Measurements from ENCODE around the gene BACH1. TPM values are rescaled to one million over a fixed set of nuclear protein-coding genes. Genes with fewer than 3 reads are reported as not detected.

BACH1 gene
- total RNA-seq, 1 experiment from 2014 or later: 65.2 TPM

GRCh38 chr21:29386803-29387202 is 88.1 kb downstream of the BACH1 start:
- peaks cover 9% of the 10 kb centered on the region for H3K9me3 Mint-ChIP-seq (ENCODE audit: unreplicated experiment)
- no peak overlapping the region for H3K27ac Mint-ChIP-seq (ENCODE audit: unreplicated experiment)
- POLR2A ChIA-PET: no interaction called here
- Histone ChIP-seq H3K4me1 (peaks cover 63% of the 10 kb centered on the region), H3K4me3 (ENCODE audit: low read depth, low read length) (no peak overlapping the region), H3K9me3 (no peaks in the 10 kb centered on the region), H3K27me3 (replicated peaks; ENCODE audit: control insufficient read depth, insufficient read depth, low read length) (no peaks in the 10 kb centered on the region), H3K36me3 (ENCODE audit: control insufficient read depth, insufficient read depth, low read length) (no peaks in the 10 kb centered on the region)
- TF ChIP-seq CTCF (IDR thresholded peaks at IDR 0.05; ENCODE audit: insufficient read depth in 1 of 2, low read depth in 1 of 2, low read length in 1 of 2, severe bottlenecking in 1 of 2, unreplicated experiment in 1 of 2): no peak
- H3K36me3 Mint-ChIP-seq (ENCODE audit: insufficient read depth, unreplicated experiment): peaks cover 5% of the 10 kb centered on the region
- BruUV-seq (replicated peaks): no TSS peak
- H3K4me3 Mint-ChIP-seq (ENCODE audit: unreplicated experiment): no peak overlapping the region
- H3K4me1 Mint-ChIP-seq (ENCODE audit: low read depth, unreplicated experiment): peaks cover 25% of the 10 kb centered on the region
- intact Hi-C loops (cut with micrococcal nuclease; ENCODE audit: unreplicated experiment): no loop called here
- no peak for DNase-seq
- no peaks in the 10 kb centered on the region for H3K27me3 Mint-ChIP-seq (ENCODE audit: insufficient read depth, unreplicated experiment)
- CTCF ChIA-PET: no interaction called here

DNA sequence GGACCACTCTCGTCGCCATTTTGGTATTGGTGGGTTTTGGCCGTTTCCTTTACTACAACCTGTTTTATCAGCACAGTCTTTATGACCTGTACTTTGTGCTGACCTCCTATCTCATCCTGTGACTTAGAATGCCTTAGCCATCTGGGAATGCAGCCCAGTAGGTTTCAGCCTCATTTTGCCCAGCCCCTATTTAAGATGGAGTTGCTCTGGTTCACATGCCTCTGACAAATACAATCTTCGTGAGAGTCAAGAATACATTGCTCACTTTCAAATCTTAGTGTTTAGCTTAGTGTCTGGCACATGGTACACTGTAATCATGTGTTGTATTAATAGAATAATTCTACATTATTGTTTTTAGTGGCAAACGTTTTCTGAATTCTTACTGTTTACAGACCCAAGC is 88.9 kb downstream of the BACH1 start:
- Mint-ChIP-seq H3K4me3 (ENCODE audit: unreplicated experiment) (no peak overlapping the region), H3K4me1 (ENCODE audit: low read depth, unreplicated experiment) (peaks cover 25% of the 10 kb centered on the region), H3K27me3 (ENCODE audit: insufficient read depth, unreplicated experiment) (no peaks in the 10 kb centered on the region), H3K27ac (ENCODE audit: unreplicated experiment) (no peak overlapping the region), H3K36me3 (ENCODE audit: insufficient read depth, unreplicated experiment) (peaks cover 6% of the 10 kb centered on the region), H3K9me3 (ENCODE audit: unreplicated experiment) (peaks cover 9% of the 10 kb centered on the region)
- intact Hi-C loops (cut with micrococcal nuclease; ENCODE audit: unreplicated experiment): no loop called here
- DNase-seq: no peak
- TF ChIP-seq CTCF (IDR thresholded peaks at IDR 0.05; ENCODE audit: insufficient read depth in 1 of 2, low read depth in 1 of 2, low read length in 1 of 2, severe bottlenecking in 1 of 2, unreplicated experiment in 1 of 2): no peak
- Histone ChIP-seq H3K9me3 (no peaks in the 10 kb centered on the region), H3K4me1 (peaks cover 63% of the 10 kb centered on the region), H3K4me3 (ENCODE audit: low read depth, low read length) (no peak overlapping the region), H3K27me3 (replicated peaks; ENCODE audit: control insufficient read depth, insufficient read depth, low read length) (no peaks in the 10 kb centered on the region), H3K36me3 (ENCODE audit: control insufficient read depth, insufficient read depth, low read length) (no peaks in the 10 kb centered on the region)
- ChIA-PET CTCF (no interaction called here), POLR2A (no interaction called here)
- BruUV-seq (replicated peaks): no TSS peak

DNA sequence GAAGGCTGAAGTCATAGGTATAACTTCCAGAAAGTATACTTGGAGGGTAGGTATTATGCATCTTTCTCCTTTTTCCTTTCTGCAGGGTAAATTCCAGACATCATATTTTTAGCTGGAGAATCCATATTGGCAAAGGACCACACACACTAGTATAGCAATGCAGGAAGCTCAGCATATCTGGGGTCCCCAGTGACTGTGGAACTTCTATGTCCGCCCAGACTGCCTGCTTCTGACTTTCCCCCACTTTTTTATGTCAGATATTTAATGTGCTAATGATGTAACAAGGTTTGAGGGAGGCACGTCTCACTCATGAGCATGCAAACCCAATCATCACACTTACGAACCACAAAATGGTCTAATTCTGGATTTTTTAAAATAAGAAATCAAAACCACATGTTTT is 90.4 kb downstream of the BACH1 start:
- no peak for DNase-seq
- Mint-ChIP-seq H3K27me3 (ENCODE audit: insufficient read depth, unreplicated experiment) (no peaks in the 10 kb centered on the region), H3K27ac (ENCODE audit: unreplicated experiment) (no peak overlapping the region), H3K4me1 (ENCODE audit: low read depth, unreplicated experiment) (peaks cover 34% of the 10 kb centered on the region), H3K4me3 (ENCODE audit: unreplicated experiment) (no peak overlapping the region), H3K9me3 (ENCODE audit: unreplicated experiment) (peaks cover 20% of the 10 kb centered on the region), H3K36me3 (ENCODE audit: insufficient read depth, unreplicated experiment) (peaks cover 7% of the 10 kb centered on the region)
- H3K4me1 ChIP-seq: peaks cover 55% of the 10 kb centered on the region
- H3K9me3 ChIP-seq: 0 out of 2 replicates have a peak, but pooled peaks cover 8% of the 10 kb centered on the region
- TF ChIP-seq CTCF (IDR thresholded peaks at IDR 0.05; ENCODE audit: insufficient read depth in 1 of 2, low read depth in 1 of 2, low read length in 1 of 2, severe bottlenecking in 1 of 2, unreplicated experiment in 1 of 2): no peak
- no peaks in the 10 kb centered on the region; the same call in 1 of the 2 replicates for H3K36me3 ChIP-seq (ENCODE audit: control insufficient read depth, insufficient read depth, low read length)
- H3K27me3 ChIP-seq (replicated peaks; ENCODE audit: control insufficient read depth, insufficient read depth, low read length): no peaks in the 10 kb centered on the region
- no peak overlapping the region for H3K4me3 ChIP-seq (ENCODE audit: low read depth, low read length)
- no TSS peak for BruUV-seq (replicated peaks)
- intact Hi-C loops (cut with micrococcal nuclease; ENCODE audit: unreplicated experiment): no loop called here
- CTCF ChIA-PET: no interaction called here
- POLR2A ChIA-PET: no interaction called here
